CD4-positive, alpha-beta T cell treated with Interferon alpha-2 for 1 hour (primary cell): Measurements from ENCODE around the gene SLC24A3.
A peak's percentile ranks its signal among the peaks of the same experiment; 100 is the strongest.

Experiments used
- DNase-seq, 2 donors: peaks; one replicate each; pipeline ENCODE4 v3.0.0-alpha.2; 2020 to 2022

The SLC24A3 gene

DNA sequence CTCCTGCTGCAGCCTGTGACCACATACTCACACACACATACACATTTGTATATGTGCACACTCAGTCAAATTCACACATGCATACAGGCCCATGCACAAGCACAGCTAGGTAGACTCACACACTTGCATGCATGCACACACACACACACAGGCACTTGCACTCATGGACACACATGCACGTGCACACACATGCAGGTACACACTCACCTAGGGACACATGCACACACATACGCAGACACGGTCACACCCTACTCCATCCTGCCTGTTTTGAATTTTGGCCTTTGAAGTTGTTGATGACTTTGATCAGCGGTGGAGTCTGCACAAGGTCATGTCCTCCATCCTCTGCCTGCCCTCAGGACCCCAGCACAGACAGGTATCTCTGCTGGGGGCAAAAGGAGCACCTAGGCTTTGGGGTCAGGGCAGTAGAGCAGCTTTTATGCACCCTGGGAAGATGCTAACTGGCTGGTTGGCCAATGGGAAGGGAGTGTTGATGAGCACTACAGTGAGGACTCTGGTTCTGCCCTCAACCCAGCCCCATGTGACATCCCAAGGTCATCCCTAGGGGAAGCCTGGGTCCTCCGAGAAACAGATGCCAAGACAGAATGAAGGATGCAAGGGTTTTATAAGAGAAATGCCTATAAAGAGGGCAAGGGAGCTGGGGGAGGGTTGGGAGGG, 218.3 kb downstream of the SLC24A3 start:
- no peak for DNase-seq

- DNase-seq = no peak
These were observed 218.9 kb downstream of the SLC24A3 start for GRCh38 chr20:19431316-19431700.

DNA sequence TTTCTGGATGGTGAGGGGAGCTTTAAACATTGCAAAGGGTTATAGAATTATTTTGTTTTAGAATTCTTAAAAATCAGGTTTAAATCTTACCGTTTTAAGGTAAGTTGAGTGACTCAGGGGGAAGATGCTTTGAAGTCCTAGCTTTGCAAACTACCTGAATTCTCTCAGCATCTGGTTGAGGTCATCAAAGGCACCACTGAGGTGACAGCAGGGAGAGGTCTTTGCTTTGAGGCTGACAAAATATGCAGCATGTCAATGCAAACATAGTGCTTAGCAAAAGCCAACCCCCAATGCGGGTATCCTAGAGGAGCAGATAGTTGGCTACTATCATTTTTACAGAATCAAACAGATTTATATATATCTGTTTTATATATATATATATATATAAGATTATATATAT, 219.5 kb downstream of the SLC24A3 start:
- no peak for DNase-seq

DNA sequence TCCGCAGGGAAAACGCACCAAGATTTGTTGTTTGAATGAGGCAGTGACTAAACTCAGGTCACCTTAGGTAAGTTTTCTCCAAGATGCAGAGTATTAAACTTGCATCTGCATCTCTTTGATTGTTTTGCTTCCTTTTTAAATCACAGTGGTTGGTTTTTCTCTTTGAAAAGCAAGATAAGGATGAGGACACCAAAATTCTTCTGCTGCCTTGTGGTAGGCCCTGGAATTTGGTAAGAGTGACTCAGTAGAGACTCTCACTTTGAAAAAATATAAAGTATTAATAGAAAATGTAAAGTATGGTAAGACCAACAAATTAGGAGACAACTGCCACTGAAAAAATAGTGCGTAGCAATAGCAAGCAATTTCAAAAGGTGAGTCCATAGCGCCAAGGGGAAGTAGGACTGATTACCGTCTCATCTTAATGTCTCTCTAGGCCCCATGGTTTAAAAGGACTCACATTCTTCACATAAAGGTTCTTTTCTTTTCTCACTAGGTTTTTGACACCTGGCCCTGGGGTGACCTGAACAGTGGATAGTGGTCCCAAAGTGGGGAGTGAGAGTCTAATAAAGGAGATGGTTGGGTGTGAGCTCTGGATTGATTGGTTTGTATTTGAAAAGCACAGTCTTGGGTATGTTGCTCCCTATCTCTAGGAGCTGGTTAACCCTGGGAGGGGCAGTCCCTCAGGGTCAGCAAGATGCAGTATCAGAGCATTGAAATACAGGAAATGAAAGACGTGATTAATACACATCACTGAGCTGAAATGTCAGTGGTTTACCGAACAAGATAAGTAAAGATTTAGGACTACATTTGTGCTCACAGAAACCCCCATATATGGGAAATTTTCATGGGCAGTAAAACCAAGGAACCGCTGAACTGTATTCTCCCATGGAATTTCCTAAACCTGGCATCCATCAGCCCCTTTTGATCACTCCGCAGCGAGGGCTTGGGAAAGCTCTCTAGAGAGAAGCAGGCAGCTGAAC, 221.2 kb downstream of the SLC24A3 start:
- DNase-seq = no peak

GRCh38 chr20:19435316-19435715, 222.9 kb downstream of the SLC24A3 start:
- DNase-seq = no peak

DNA sequence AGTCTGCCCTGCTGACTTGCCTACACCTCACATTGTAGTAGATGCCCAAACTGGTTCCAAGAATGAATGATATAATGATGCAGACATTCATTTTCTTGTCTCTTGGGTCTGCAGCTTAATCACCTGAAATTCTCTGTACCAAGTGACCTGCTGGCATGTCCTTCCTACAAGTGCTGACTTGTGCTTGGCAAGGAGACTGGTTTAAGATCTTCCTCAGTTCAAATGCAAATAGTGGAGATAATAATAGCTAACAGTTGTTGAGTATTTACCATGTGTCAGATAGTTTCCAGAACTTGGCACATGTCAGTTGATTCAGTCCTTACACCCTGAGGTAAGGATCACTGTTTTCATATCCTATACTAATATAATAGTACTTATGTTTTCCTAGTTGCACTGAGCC, 223.4 kb downstream of the SLC24A3 start:
- no peak for DNase-seq

GRCh38 chr20:19438488-19438887, 226.0 kb downstream of the SLC24A3 start:
- DNase-seq = no peak

GRCh38 chr20:19440660-19441527, 228.5 kb downstream of the SLC24A3 start:
- peak in 1 of 2 donors; percentile 3 for DNase-seq

DNA sequence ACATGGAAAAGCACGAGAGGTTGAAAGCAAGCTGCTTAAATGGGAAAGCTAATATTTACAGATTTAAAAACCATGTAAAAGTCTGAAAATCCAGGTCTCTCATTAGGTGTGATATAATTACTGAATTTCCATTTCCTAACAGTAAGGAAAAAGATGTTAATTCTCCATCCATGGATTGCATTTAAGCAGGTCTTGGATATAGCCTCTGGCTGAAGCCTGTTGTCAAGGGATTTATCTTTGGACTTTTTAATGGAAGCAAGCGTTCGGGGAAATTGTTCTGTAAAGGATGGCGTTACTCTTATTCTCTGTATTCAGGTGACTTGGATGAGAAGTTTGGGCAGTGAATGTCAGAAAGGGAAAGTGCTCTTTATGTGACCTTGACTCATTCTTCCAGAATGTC, 233.8 kb downstream of the SLC24A3 start:
- DNase-seq = no peak

GRCh38 chr20:19448632-19449031, 236.2 kb downstream of the SLC24A3 start:
- no peak for DNase-seq

- no peak for DNase-seq
These were observed 236.6 kb downstream of the SLC24A3 start for GRCh38 chr20:19449051-19449450.

- no peak for DNase-seq
These were observed 238.9 kb downstream of the SLC24A3 start for GRCh38 chr20:19451231-19451922.

DNA sequence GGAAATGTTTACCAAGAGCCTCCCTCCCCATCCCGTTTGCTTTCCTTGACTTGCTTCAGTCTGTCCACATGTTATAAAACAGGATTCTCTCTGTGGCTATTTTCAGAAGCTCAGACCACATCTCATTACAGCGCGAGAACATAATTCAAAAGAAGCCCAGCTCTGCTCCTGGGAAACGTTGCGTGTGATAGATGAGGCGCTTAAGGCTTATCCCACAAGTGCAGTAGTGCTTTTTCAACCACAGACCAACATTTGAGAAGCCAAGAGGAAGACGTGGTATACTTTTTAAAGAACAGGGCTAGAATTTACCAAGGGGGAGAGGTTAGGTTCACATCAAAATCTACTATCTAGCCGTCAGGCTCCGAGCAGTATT, 239.5 kb downstream of the SLC24A3 start:
- no peak for DNase-seq

GRCh38 chr20:19453410-19453809, 241.0 kb downstream of the SLC24A3 start:
- DNase-seq = no peak

DNA sequence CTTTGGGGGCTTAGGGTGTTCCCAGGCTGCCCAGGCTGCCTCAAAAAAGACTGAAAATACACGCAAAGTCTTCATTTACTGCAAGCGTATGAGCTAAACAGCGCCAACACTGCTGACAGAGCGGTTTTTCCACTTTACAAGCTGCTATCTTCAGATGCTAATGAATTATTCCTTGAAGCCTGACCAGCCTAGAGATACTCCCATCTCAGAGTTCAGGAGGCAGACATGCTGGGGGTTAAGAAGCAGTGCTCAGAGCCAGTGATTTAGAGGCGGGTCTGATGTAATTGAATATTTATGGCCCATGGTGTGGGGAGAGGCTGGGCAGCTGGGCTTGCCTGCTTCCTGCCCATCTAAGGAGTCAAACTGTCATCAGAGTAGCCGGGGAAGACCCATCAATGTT, 241.4 kb downstream of the SLC24A3 start:
- DNase-seq = no peak

GRCh38 chr20:19456595-19457395, 244.4 kb downstream of the SLC24A3 start:
- DNase-seq = no peak

DNA sequence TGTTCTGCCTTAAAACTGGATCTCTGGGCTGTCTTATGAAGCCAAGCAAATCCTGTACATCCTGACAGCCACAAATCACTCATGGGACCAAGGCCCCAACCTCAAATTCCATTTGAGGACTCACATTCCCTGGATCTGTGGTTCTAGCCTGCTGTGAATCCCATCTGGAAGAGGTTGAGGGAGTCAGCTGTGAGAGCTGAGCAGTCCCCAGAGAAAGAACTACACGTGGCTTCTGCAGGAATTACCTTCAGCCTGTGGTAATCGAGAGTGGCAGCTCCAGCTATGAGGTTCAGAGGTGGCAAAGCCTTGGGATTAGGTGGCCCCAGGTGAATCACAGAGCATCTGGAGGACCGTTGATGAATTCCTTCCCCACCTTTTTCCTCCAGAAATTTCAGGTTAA, 245.2 kb downstream of the SLC24A3 start:
- no peak for DNase-seq

- DNase-seq = no peak
These were observed 247.9 kb downstream of the SLC24A3 start for GRCh38 chr20:19460386-19460785.

DNA sequence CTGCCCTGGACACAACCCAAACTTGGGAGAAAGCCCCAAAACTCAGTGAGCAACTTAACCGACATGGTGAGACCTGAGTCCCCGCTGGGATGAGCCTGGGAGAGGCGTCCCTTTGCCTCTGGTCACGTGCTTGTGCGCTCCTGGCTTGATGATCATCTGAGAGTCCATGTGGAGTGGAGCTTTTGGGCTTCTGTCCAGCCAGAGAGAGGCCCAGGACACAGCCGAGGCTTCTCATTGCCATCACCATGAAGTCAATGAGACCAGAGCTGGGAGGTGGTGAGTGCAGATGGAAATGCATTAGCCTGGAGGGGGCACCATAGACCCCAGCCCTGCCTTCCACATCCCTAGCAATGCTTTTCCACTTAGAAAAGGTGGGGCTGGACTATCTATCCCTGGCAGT, 250.0 kb downstream of the SLC24A3 start:
- DNase-seq = no peak

DNA sequence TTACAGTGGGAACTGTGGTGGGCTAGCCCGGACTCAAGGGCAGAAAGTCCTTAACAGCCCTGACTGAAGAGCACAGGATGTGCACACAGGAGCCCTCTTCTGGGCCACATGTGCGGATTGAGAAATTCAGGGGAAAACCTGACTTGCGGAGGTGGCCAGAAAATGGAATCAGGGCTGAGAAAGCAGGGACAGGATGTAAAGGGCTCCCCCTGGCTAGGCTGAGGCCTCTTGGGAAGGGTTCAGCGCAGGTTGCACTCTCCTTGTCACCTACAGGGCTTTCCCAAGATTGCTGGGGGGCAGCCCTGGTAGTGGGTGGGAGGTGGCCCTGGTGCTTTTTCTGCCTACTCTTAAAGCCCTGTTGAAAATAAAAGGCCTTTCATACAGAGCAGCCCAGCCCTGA, 251.2 kb downstream of the SLC24A3 start:
- no peak for DNase-seq

DNA sequence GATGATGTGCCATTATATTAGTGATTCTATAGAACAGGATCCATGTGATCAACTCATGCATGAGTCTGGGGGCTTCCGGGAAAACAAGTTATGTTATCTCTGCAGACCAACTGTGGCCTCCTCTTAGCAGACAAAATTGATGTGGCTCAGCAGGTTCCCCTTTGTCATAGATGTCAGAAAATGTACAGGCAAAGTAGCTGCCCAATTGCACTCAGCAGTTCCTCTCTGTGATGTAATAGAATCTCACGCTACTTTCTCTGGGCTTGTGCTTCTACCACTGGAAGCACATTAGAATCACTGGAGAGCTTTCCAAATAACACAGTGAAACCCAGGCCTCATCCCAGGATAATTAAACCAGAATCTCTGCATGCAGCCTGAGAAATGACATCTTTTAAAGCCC, 253.1 kb downstream of the SLC24A3 start:
- DNase-seq = no peak
